RWPE1 (cell line): ENCODE data around the gene COMMD2.

Experiments
- CTCF ChIA-PET: fragments of 350-600 bp; sonication (Branson Sonifier 250); formaldehyde crosslinking; extraction: SDS; loops from one replicate; lab custom pipeline; 2021; lab: Yijun Ruan, JAX
- POLR2A ChIA-PET: fragments of 400-600 bp; formaldehyde crosslinking; extraction: SDS; loops from one replicate; lab custom pipeline; 2020; ENCODE audit warnings: antibody characterized with exemption; ENCODE audit not compliant: low non-redundant PET; lab: Yijun Ruan, JAX
- DNase-seq: peaks from one replicate; pipeline ENCODE4 v3.0.0; 2012; ENCODE audit warnings: low spot score
- H3K27ac ChIP-seq: fragments of 450-650 bp; 2 replicates; pipeline ENCODE4 v1.5.1; 2017
- CTCF ChIP-seq: fragments of 450-650 bp; conservative IDR thresholded peaks from 2 replicates; pipeline ENCODE4 v1.5.1; 2017; ENCODE audit warnings: low read depth, mild to moderate bottlenecking

COMMD2 gene

GRCh38 chr3:149792452-149793270 is 40.4 kb upstream of the COMMD2 start, which contains the start of gene ANKUB1:
Gene ANKUB1, minus strand, starts transcription at chr3:149792554. Its CDS starts 188 bp downstream, at chr3:149792366.
- ChIA-PET CTCF (no interaction called here), POLR2A (no interaction called here)
- DNase-seq, result peak; percentile 21

GRCh38 chr3:149790698-149791097 is 38.4 kb upstream of the COMMD2 start:
- CTCF ChIA-PET, result no interaction called here
- no peak overlapping the region for H3K27ac ChIP-seq
- POLR2A ChIA-PET, result interaction anchor here (0.6 kb wide), 1 partner anchor 47 kb away, joined by 3 read pairs; no protein-coding TSS in a partner anchor
- DNase-seq, result no peak
- no peak for TF ChIP-seq CTCF

More at GRCh38 chr3:149792452-149793270, 40.4 kb upstream of the COMMD2 start, which contains the start of gene ANKUB1:
- no peak for TF ChIP-seq CTCF
- H3K27ac ChIP-seq, result no peak within 1 kb of the TSS

GRCh38 chr3:149790268-149790667 is 38.0 kb upstream of the COMMD2 start:
- ChIA-PET CTCF (no interaction called here), POLR2A (no interaction called here)
- TF ChIP-seq CTCF, result no peak
- H3K27ac ChIP-seq, result no peak overlapping the region
- DNase-seq, result peak; percentile 42

GRCh38 chr3:149784064-149784704 is 31.9 kb upstream of the COMMD2 start:
- ChIA-PET POLR2A (no interaction called here), CTCF (no interaction called here)
- no peak for TF ChIP-seq CTCF
- H3K27ac ChIP-seq, result peak overlapping the region; percentile 88
- peak; percentile 42 for DNase-seq

- H3K27ac ChIP-seq, result no peak overlapping the region
- peak; percentile 82 for DNase-seq
- TF ChIP-seq CTCF, result no peak
- ChIA-PET CTCF (interaction anchor here (2.1 kb wide), 1 partner anchor 12 kb away, joined by 17 read pairs; no protein-coding TSS in a partner anchor), POLR2A (interaction anchor here (0.7 kb wide), 1 partner anchor 28 kb away, joined by 3 read pairs; no protein-coding TSS in a partner anchor)
Measured at GRCh38 chr3:149783576-149783975, 31.3 kb upstream of the COMMD2 start.

GRCh38 chr3:149781741-149782140 is 29.5 kb upstream of the COMMD2 start:
- DNase-seq, result no peak
- ChIA-PET CTCF (interaction anchor here (0.6 to 2.1 kb wide), 3 partner anchors 9 to 328 kb away, joined by 3 to 17 read pairs (median 3); no protein-coding TSS in a partner anchor), POLR2A (no interaction called here)
- no peak for TF ChIP-seq CTCF
- no peak overlapping the region for H3K27ac ChIP-seq
